ACHN (cell line): ENCODE measurements around the gene PARVA.
A peak's percentile ranks its signal among the peaks of the same experiment; 100 is the strongest.
"Not testable (repeated sequence)": the region's sequence is repeated elsewhere in the genome, so short reads cannot be mapped to it uniquely, and the experiment has no call there.

ENCODE experiments used
- DNase-seq: peaks from one replicate; pipeline ENCODE4 v3.0.0-alpha.2; 2015
- in situ Hi-C: cut with HindIII; loops from 2 replicates; pipeline ENCODE4 v1.10.0; 2017; ENCODE audit warnings: low sequenced_read_pairs, low pct_ligation_motif_present, low pct_unique_long_range_greater_than_20kb

PARVA gene

GRCh38 chr11:12377106-12377823, at the start of gene PARVA:
Gene PARVA, plus strand, starts transcription at chr11:12377571. Its CDS starts 77 bp downstream, at chr11:12377648.
- DNase-seq = peak; percentile 86
- in situ Hi-C loops = no loop called here

- DNase-seq = no peak
- in situ Hi-C loops = no loop called here
Observed at GRCh38 chr11:12329169-12329568, 48.2 kb upstream of the PARVA start.

DNA sequence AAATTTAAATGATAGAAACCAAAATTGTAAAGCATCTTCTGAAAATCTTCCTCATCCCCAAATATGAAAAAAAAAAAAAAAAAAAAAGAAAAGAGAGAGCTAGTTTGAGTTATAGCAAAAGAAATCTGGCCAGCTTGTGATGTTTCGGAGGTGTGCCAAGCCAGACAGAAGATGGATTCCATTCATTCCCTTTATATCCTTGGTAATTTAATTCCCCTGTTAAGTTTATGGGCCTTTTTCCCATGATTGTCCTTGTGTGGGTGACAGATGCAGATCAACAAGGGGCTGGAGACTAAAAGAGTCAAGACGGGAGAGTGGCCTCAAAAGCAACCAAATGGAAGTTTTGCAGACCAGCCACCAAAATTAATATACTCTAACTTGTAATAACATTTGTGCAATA, 47.6 kb upstream of the PARVA start:
- in situ Hi-C loops = no loop called here
- DNase-seq = no peak

- no peak for DNase-seq
- in situ Hi-C loops = no loop called here
Observed at GRCh38 chr11:12330485-12331231, 46.7 kb upstream of the PARVA start.

GRCh38 chr11:12331239-12331874, 46.0 kb upstream of the PARVA start:
- in situ Hi-C loops = no loop called here
- DNase-seq = peak; percentile 81

DNA sequence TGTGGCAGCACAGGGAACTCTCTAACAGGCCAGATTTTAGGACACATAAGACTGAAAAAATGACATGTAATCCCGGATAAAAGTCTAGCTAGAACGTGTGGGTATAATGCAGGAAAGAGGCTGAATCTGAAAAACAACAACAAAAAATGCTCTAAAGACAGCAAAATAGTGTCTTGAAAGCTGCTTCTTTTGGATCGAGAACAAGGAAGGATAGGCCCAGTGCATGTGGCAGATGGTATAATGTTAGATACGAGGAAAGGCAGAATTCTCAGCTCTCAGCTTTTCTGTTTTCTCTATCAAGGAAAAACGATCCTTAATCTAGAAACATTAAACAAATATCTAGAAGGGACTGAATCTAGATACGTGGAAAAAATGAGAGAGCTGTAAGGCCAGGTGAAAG, 33.8 kb upstream of the PARVA start:
- DNase-seq = no peak
- in situ Hi-C loops = no loop called here

- in situ Hi-C loops = no loop called here
- DNase-seq = no peak
Observed at GRCh38 chr11:12353534-12353933, 23.8 kb upstream of the PARVA start.

GRCh38 chr11:12354750-12355545, 22.4 kb upstream of the PARVA start:
- DNase-seq = no peak
- in situ Hi-C loops = no loop called here

DNA sequence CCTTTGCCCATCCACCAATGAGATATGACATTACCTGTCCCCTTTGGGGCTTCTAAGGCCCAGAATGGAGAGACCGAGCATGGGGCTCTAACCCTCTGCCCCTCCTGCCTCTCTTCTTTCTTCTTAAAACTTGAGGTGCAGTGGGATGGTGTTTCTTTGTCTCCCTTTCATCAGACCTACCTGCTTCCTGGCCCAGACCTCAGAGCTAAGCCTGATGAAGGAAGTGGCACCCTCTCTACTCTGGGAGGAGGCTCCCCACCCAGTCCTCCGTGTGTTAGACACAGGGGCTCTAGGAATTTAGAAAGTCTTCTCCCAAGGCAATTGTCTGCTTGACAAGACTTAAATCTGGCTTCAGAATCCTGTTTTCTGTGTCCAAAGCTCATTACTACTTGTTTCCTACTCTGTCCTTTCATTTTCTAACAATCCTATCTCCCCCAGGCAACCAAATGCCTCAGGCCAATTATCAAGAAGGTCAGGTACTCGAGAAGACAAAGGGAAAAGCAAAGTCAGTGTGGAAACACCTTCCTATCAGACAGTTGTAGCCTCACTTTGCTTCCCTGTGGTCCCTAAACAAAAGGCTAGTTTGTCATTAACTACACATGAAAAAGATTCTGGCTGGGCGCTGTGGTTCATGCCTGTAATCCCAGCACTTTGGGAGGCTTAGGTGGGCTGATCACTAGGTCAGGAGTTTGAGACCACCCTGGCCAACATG, 20.3 kb upstream of the PARVA start:
- in situ Hi-C loops = no loop called here
- DNase-seq = no peak

- DNase-seq, in situ Hi-C loops: not testable (repeated sequence)
Observed at GRCh38 chr11:12357697-12358096, 19.7 kb upstream of the PARVA start.

- in situ Hi-C loops = no loop called here
- DNase-seq = no peak
Observed at GRCh38 chr11:12358302-12359188, 18.8 kb upstream of the PARVA start.

GRCh38 chr11:12359761-12360160, 17.6 kb upstream of the PARVA start:
- in situ Hi-C loops = no loop called here
- no peak for DNase-seq

GRCh38 chr11:12361682-12362081, 15.7 kb upstream of the PARVA start:
- no peak for DNase-seq
- in situ Hi-C loops = no loop called here

- DNase-seq = no peak
- in situ Hi-C loops = no loop called here
Observed at GRCh38 chr11:12362857-12363256, 14.5 kb upstream of the PARVA start.

DNA sequence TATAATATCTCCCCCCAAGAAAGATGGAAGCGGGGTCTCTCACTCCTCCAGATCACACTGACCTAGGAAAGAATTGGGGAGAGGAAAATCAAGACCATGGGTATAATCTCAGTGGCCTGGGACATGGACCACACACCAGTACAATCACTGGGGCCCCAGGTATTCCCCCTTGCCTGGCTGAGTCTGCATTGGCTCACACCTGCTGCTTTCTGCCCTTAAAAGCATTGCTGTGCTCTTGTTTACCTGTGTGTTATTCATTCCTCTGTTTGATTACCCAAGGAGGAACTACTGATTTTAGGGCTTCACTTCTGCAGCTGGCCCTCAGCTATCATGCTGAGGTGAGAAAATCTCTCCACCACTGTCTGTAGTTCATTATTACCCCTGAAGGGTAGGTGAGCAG, 14.0 kb upstream of the PARVA start:
- in situ Hi-C loops = no loop called here
- DNase-seq = no peak

DNA sequence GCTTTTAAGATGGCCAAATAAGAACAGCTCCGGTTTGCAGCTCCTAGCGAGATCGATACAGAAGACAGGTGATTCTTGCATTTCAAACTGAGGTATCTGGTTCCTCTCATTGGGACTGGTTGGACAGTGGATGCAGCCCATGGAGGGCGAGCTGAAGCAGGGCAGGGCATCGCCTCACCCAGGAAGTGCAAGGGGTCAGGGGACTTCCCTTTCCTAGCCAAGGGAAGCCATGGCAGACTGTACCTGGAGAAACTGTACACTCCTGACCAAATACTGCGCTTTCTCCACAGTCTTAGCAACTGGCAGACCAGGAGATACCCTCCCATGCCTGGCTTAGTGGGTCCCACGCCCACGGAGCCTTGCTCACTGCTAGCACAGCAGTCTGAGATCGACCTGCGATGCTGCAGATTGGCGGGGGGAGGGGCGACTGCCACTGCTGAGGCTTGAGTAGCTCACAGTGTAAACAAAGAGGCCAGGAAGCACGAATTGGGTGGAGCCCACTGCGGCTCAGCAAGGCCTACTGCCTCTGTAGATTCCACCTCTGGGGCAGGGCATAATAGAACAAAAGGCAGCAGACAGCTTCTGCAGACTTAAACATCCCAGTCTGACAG, 11.3 kb upstream of the PARVA start:
- in situ Hi-C loops, DNase-seq: not testable (repeated sequence)

DNA sequence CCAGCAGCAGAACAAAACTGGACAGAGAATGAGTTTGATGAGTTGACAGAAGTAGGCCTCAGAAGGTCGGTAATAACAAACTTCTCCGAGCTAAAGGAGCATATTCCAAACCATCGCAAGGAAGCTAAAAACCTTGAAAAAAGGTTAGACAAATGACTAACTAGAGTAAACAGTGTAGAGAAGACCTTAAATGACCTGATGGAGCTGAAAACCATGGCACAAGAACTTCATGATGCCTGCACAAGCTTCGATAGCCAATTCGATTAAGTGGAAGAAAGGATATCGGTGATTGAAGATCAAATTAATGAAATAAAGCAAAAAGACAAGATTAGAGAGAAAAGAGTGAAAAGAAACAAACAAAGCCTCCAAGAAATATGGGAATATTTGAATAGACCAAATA, 10.3 kb upstream of the PARVA start:
- in situ Hi-C loops, DNase-seq: not testable (repeated sequence)
